ENCODE data around the gene ARPC4. TPM values are rescaled to one million over a fixed set of nuclear protein-coding genes. Genes with fewer than 3 reads are reported as not detected.

The ARPC4 gene
- total RNA-seq, 2 donors from 2014 or later = 196 to 204 TPM

DNA sequence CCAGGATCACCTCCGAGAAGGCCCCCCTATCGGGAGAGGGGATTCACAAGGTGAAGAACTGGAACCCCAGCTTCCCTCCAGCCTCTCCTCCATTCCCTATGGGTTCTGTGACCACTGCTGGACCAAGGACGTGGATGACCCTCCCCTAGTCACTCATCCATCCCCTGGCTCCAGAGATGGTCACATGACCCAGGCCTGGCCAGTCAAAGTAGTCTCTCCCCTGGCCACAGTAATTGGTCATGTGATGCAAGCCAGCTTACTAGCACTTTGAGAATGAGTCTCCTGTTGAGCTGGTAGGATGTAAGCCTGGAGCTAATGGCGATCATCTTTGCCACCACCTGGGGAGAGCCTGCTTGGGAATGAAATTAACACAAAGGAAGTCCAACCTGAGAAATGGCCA, 27.0 kb upstream of the ARPC4 start:
- Histone ChIP-seq H3K36me3 (peaks cover 10% of the 10 kb centered on the region), H3K27me3 (replicated peaks; ENCODE audit: insufficient read depth) (no peaks in the 10 kb centered on the region), H3K4me3 (no peak overlapping the region), H3K27ac (no peak overlapping the region), H3K9me3 (no peaks in the 10 kb centered on the region), H3K4me1 (ENCODE audit: control insufficient read depth in 1 of 2, low read depth in 2 of 2) (peaks cover 31 to 34% of the 10 kb centered on the region in 2 donors)
- ATAC-seq (ENCODE audit: insufficient number of reproducible peaks, low FRiP score, low read depth) (no peak), DNase-seq (ENCODE audit: low spot score) (no peak)
- TF ChIP-seq, protein P1, sequence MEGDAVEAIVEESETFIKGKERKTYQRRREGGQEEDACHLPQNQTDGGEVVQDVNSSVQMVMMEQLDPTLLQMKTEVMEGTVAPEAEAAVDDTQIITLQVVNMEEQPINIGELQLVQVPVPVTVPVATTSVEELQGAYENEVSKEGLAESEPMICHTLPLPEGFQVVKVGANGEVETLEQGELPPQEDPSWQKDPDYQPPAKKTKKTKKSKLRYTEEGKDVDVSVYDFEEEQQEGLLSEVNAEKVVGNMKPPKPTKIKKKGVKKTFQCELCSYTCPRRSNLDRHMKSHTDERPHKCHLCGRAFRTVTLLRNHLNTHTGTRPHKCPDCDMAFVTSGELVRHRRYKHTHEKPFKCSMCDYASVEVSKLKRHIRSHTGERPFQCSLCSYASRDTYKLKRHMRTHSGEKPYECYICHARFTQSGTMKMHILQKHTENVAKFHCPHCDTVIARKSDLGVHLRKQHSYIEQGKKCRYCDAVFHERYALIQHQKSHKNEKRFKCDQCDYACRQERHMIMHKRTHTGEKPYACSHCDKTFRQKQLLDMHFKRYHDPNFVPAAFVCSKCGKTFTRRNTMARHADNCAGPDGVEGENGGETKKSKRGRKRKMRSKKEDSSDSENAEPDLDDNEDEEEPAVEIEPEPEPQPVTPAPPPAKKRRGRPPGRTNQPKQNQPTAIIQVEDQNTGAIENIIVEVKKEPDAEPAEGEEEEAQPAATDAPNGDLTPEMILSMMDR (IDR thresholded peaks at IDR 0.05) = no peak

DNA sequence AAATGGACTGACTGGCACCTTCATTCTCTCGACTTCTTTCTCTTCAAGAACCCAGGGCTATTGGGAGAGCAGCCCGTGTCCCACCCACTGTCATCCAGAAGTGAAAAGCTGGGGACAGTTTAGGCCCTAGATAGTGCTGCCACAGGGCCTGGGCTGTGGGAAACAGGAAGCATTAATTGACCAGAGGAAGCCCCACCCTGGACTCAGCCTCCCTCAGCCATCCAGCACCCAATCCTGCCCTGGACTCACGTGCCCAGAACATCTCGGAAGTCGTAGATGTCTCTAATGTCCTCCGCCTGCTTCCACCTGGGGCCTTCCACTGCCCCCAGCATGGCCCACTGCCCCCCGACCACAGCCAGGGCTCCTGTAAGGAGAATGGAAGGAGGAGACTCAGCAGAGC, 25.5 kb upstream of the ARPC4 start:
- Histone ChIP-seq H3K36me3 (peaks cover 6% of the 10 kb centered on the region), H3K4me1 (ENCODE audit: control insufficient read depth in 1 of 2, low read depth in 2 of 2) (peaks cover 32 to 37% of the 10 kb centered on the region in 2 donors), H3K27ac (peak overlapping the region; percentile 30 to 31), H3K27me3 (replicated peaks; ENCODE audit: insufficient read depth) (no peaks in the 10 kb centered on the region), H3K4me3 (no peak overlapping the region), H3K9me3 (no peaks in the 10 kb centered on the region)
- TF ChIP-seq, protein P1 (IDR thresholded peaks at IDR 0.05) = no peak
- no peak for ATAC-seq (ENCODE audit: insufficient number of reproducible peaks, low FRiP score, low read depth)
- DNase-seq (ENCODE audit: low spot score) = no peak

DNA sequence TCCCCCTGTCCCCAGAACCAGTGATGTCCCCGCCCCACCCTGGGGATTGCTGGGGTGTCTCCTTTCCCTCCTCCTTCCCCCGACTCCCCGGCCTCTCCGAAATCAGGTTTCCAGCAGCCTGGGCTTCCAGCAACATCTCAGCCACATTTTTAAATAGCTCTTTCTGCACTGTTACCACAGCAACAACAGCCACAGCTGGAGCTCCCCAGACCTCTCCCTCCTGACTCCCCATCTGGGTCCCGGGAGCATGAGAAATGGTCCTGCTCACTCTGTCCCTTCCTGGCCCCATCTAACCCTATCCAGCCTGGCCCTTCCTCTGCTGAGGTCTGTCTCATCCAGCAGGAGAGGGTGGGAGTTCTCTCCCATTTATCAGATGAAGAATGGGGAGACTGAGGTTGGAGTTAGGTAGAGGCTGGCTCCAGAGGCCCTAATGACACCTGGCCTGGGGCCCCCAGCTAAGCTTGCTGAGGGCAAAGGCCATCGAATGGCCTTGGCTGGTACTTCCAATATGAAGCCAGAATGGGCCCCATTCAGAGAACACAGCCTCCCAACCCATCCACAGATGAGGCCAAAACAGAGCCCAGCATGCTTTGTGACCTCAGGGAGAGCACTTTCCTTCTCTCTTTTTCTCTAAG, 24.6 kb upstream of the ARPC4 start:
- Histone ChIP-seq H3K27ac (peak overlapping the region; percentile 31 to 91), H3K9me3 (no peaks in the 10 kb centered on the region), H3K27me3 (replicated peaks; ENCODE audit: insufficient read depth) (no peaks in the 10 kb centered on the region), H3K4me3 (peak overlapping the region; percentile 89), H3K4me1 (ENCODE audit: control insufficient read depth in 1 of 2, low read depth in 2 of 2) (peaks cover 32 to 37% of the 10 kb centered on the region in 2 donors), H3K36me3 (peaks cover 5% of the 10 kb centered on the region)
- TF ChIP-seq, protein P1 (IDR thresholded peaks at IDR 0.05) = no peak
- no peak for DNase-seq (ENCODE audit: low spot score)
- no peak for ATAC-seq (ENCODE audit: insufficient number of reproducible peaks, low FRiP score, low read depth)

DNA sequence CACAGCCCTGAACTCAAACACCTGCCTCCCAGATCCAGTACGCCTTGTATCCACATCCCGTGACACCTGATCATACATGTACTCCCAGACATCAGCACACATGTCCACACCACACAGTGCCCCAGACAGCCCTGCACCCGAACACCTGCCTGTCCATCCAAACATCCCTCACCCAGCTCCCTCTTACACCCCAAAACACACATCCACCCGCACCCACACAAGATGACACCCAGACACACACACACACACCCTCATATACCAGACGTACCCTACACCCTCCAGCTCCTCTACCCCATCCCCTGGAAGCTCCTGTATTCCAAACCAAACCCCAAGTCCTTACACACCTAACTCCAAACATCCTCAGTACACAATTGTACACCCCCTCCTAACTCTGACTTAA, 23.9 kb upstream of the ARPC4 start:
- no peak for ATAC-seq (ENCODE audit: insufficient number of reproducible peaks, low FRiP score, low read depth)
- no peak for DNase-seq (ENCODE audit: low spot score)
- H3K27me3 ChIP-seq (replicated peaks; ENCODE audit: insufficient read depth) = no peaks in the 10 kb centered on the region
- peak overlapping the region; percentile 89 for H3K4me3 ChIP-seq
- no peaks in the 10 kb centered on the region for H3K9me3 ChIP-seq
- H3K4me1 ChIP-seq (ENCODE audit: control insufficient read depth in 1 of 2, low read depth in 2 of 2) = peaks cover 32 to 37% of the 10 kb centered on the region in 2 donors
- peak overlapping the region; percentile 91 to 93 for H3K27ac ChIP-seq
- TF ChIP-seq, protein P1 (IDR thresholded peaks at IDR 0.05) = no peak
- H3K36me3 ChIP-seq = peaks cover 5% of the 10 kb centered on the region

DNA sequence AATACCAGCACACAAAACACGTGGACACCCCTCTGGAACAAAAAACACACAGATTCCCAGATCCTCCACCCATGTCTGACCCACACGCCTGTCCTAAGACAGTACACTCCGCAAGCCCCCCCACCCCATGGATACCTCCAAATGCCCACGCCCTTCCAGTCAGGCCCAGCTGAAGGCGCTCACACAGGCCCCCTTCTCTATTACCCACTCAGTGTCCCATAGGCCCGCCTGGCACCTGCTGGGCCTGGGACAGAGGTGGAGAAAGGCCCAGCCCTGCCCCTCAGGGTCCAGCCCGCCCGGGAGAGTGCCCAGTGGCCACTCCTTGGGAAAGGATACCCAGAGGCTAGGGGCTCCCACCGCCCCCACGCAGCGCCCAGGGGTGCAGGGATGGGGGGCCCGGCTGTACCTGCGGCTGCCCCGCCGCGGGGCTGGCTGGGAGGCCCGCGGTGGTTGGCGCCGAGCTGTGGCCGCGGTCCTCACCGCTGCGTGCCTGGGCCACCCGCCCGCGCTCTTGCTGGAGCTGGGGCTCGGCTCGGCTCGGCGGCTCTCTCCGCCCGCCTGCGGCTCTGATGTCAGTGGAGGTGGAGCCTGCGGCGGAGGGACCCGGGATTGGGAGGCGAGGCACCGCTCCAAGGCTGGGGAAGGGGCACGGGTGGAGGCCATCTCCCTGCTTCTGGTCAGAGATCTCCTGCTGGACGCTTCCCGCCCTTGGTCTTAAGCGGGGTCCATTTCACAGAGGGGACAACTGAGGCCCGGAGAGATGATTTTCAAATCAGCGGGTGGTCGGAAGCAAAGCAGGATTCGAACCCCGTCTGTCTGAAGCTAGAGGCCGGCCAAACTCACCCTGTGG, 23.2 kb upstream of the ARPC4 start, which contains the start of gene CAMK1:
CAMK1 (minus strand) TSS at position 522 of the 850 bp plus-strand sequence. CDS start 2,198 bp downstream, outside the sequence.
- H3K27ac ChIP-seq = peak within 1 kb of the TSS; percentile 91 to 93
- H3K4me1 ChIP-seq (ENCODE audit: control insufficient read depth in 1 of 2, low read depth in 2 of 2) = peaks cover 32 to 37% of the 10 kb centered on the region in 2 donors
- no peaks in the 10 kb centered on the region for H3K9me3 ChIP-seq
- peak; percentile 35 for ATAC-seq (ENCODE audit: insufficient number of reproducible peaks, low FRiP score, low read depth)
- no peak for DNase-seq (ENCODE audit: low spot score)
- H3K27me3 ChIP-seq (replicated peaks; ENCODE audit: insufficient read depth) = no peaks in the 10 kb centered on the region
- TF ChIP-seq, protein P1 (IDR thresholded peaks at IDR 0.05) = no peak
- H3K36me3 ChIP-seq = peaks cover 5% of the 10 kb centered on the region
- peak within 1 kb of the TSS; percentile 89 for H3K4me3 ChIP-seq
